ENCODE data around the gene GPR152. TPM values are rescaled to one million over a fixed set of nuclear protein-coding genes. Genes with fewer than 3 reads are reported as not detected.

The GPR152 gene
- total RNA-seq, 1 experiment from 2014 or later = not detected

DNA sequence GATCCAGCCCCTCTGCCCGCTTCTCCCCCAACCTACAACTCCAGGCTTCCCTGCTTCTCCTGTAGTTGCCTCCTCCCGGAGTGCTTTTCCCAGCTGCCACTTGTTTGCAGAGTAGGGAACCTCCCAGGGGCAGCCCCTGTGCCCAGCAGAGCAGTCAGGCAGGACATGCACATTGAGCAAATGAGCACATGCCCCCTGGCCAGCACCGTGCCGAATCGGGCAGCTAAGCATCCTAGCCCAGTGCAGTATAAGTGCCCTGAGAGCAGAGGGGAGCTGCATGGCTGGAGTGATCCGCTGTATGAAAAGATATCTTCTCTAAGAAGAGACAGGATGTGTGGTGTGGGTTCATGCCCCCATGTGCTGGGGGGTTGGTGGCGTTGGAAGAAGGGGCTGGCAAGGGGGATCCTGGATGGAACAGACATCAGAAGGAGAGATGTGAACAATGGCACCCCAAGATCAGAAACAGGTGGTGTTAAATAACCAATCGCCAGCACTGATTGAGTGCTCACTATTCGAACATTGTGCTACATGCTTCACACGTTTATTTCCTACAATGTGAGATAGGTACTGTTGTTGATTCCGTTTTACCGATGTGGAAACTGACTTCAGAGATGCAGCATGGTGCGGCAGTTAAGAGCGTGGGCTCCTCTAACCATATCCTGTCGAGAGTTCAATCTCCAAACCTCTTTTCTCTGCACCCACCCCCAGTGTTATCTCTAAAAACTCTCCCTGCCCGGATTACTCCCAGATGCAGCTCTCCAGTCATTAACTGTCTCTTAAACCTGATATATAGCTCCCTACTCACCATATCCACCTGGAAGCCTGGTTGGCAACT, 31.5 kb upstream of the GPR152 start:
- H3K4me1 ChIP-seq (ENCODE audit: insufficient read depth, low read length) = no peaks in the 10 kb centered on the region; the same call in 1 of the 2 replicates
- no peak overlapping the region for H2BK15ac ChIP-seq (ENCODE audit: low read depth, low read length)
- DNase-seq = no peak
- no peak overlapping the region for H2AK5ac ChIP-seq (ENCODE audit: insufficient read length, low read length)
- H4K91ac ChIP-seq (ENCODE audit: insufficient read length, low read depth, low read length) = no peak overlapping the region
- no peak overlapping the region for H2BK20ac ChIP-seq (ENCODE audit: low read depth, low read length, poor library complexity, severe bottlenecking)
- Mint-ChIP-seq H3K27ac (no peak overlapping the region), H3K36me3 (ENCODE audit: insufficient read depth in 1 of 3, low read depth in 3 of 3) (peaks cover 5 to 12% (median 8%) of the 10 kb centered on the region in 3 experiments; a peak in 6 of 7 replicates), H3K9me3 (no peaks in the 10 kb centered on the region), H3K4me1 (peaks cover 19 to 25% of the 10 kb centered on the region in 2 experiments), H3K27me3 (ENCODE audit: low read depth) (peaks cover 28% of the 10 kb centered on the region), H3K4me3 (peak overlapping the region; percentile 83 to 84; a peak in 4 of 5 replicates)
- no peak overlapping the region for H3K23ac ChIP-seq (ENCODE audit: insufficient read length, low read depth, low read length)
- no peaks in the 10 kb centered on the region for H3K9me3 ChIP-seq (ENCODE audit: control insufficient read depth, low read depth, low read length)
- no CpG with 5 or more reads among the region's 16 CpGs for WGBS (ENCODE audit: extremely low coverage, insufficient read length, low lambda C conversion rate)
- H3K56ac ChIP-seq (ENCODE audit: insufficient read length, low read depth, low read length) = no peak overlapping the region
- H3K4me2 ChIP-seq (ENCODE audit: insufficient read depth, insufficient read length, low read length) = no peak overlapping the region
- no peak overlapping the region for H2BK120ac ChIP-seq (ENCODE audit: low read depth, low read length, poor library complexity, severe bottlenecking)
- no peaks in the 10 kb centered on the region for H3K79me1 ChIP-seq (ENCODE audit: insufficient read depth, low read depth, low read length, poor library complexity, severe bottlenecking)
- no peaks in the 10 kb centered on the region for H3K79me2 ChIP-seq (ENCODE audit: insufficient read depth, low read length)
- TF ChIP-seq, protein P1, sequence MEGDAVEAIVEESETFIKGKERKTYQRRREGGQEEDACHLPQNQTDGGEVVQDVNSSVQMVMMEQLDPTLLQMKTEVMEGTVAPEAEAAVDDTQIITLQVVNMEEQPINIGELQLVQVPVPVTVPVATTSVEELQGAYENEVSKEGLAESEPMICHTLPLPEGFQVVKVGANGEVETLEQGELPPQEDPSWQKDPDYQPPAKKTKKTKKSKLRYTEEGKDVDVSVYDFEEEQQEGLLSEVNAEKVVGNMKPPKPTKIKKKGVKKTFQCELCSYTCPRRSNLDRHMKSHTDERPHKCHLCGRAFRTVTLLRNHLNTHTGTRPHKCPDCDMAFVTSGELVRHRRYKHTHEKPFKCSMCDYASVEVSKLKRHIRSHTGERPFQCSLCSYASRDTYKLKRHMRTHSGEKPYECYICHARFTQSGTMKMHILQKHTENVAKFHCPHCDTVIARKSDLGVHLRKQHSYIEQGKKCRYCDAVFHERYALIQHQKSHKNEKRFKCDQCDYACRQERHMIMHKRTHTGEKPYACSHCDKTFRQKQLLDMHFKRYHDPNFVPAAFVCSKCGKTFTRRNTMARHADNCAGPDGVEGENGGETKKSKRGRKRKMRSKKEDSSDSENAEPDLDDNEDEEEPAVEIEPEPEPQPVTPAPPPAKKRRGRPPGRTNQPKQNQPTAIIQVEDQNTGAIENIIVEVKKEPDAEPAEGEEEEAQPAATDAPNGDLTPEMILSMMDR (conservative IDR thresholded peaks at IDR 0.05) = no peak
- H2AFZ ChIP-seq (ENCODE audit: low read length) = no peak overlapping the region
- H3K4ac ChIP-seq (ENCODE audit: low read depth, low read length) = no peak overlapping the region
- H2BK12ac ChIP-seq (ENCODE audit: insufficient read length, low read depth, low read length) = no peak overlapping the region
- H3K23me2 ChIP-seq (ENCODE audit: insufficient read length, low read depth, low read length, poor library complexity, severe bottlenecking) = no peaks in the 10 kb centered on the region
- no peak overlapping the region for H4K5ac ChIP-seq (ENCODE audit: insufficient read length, low read depth, low read length)
- no peaks in the 10 kb centered on the region for H4K20me1 ChIP-seq (ENCODE audit: control insufficient read depth, insufficient read depth, insufficient read length)
- H2BK5ac ChIP-seq (ENCODE audit: insufficient read length, low read length) = no peak overlapping the region
- H3K27ac ChIP-seq (ENCODE audit: insufficient read length, low read depth, low read length) = no peak overlapping the region
- no peak overlapping the region for H4K8ac ChIP-seq (replicated peaks; ENCODE audit: insufficient read length, low read depth, low read length)
- no peak overlapping the region for H3K18ac ChIP-seq (ENCODE audit: insufficient read length, low read depth, low read length)
- no peak overlapping the region for H3K14ac ChIP-seq (ENCODE audit: insufficient read depth, low read length)
- no peak overlapping the region for H3K9ac ChIP-seq (ENCODE audit: extremely low read depth, insufficient read length, low read length)
- no peak overlapping the region for H3T11ph ChIP-seq (ENCODE audit: low read length)
- no peaks in the 10 kb centered on the region; the same call in 1 of the 2 replicates for H3K27me3 ChIP-seq (ENCODE audit: insufficient read depth, low read length)
